A549 (cell line): Measurements from ENCODE around the gene PDHB. TPM values are rescaled to one million over a fixed set of nuclear protein-coding genes. Genes with fewer than 3 reads are reported as not detected.

Experiments
- ATAC-seq, 2 experiments: fragments of 200-7000 bp in 1 of 2; fragments of >200 bp in 1 of 2; cut with Nextera tagmentation in 1 of 2; cut with Tn5 transposase in 1 of 2; 3 replicates each; pipeline versions ENCODE4 v1.8.0 to v1.9.1; 2018 to 2020; ENCODE audit warnings: mild to moderate bottlenecking in 1 of 2, moderate library complexity in 1 of 2
- CTCF ChIA-PET: fragments of 300-600 bp; sonication (Branson Sonifier 250); formaldehyde crosslinking; extraction: SDS; loops from one replicate; lab custom pipeline; 2021; ENCODE audit warnings: antibody characterized with exemption, inconsistent platforms; lab: Yijun Ruan, JAX
- POLR2A ChIA-PET: fragments of 350-600 bp; formaldehyde crosslinking; extraction: SDS; loops from one replicate; lab custom pipeline; 2021; ENCODE audit warnings: antibody characterized with exemption, inconsistent platforms; lab: Yijun Ruan, JAX
- DNase-seq, 2 experiments: peaks; one replicate each; pipeline versions ENCODE4 v3.0.0 to v3.0.0-alpha.2; 2011 to 2016; ENCODE audit warnings: low read depth in 1 of 2, low spot score in 1 of 2
- FAIRE-seq: peaks from 2 replicates; lab custom pipeline; 2011; peaks lifted over from hg19 to GRCh38; lab: Jason Lieb, UNC
- H3K27ac ChIP-seq, 2 experiments: fragments of >200 bp; sonication (Bioruptor Twin); formaldehyde crosslinking; 3 replicates each; pipeline ENCODE4 v1.5.1; 2016 to 2017
- H3K4me1 ChIP-seq: fragments of >200 bp; sonication (Bioruptor Twin); formaldehyde crosslinking; 3 replicates; pipeline ENCODE4 v1.6.1; 2016
- H3K4me2 ChIP-seq: fragments of >200 bp; sonication (Bioruptor Twin); formaldehyde crosslinking; 3 replicates; pipeline ENCODE4 v1.6.1; 2016
- H3K4me3 ChIP-seq: fragments of >200 bp; sonication (Bioruptor Twin); formaldehyde crosslinking; 3 replicates; pipeline ENCODE4 v1.5.1; 2016
- H3K9me3 ChIP-seq: fragments of >200 bp; sonication (Bioruptor Twin); formaldehyde crosslinking; 3 replicates; pipeline ENCODE4 v1.6.1; 2016
- BHLHE40 ChIP-seq: IDR thresholded peaks from 2 replicates; pipeline ENCODE4 v1.6.1; 2012; ENCODE audit warnings: low read depth, low read length, inconsistent platforms
- CHD2 ChIP-seq: fragments of 150-350 bp; IDR thresholded peaks from 2 replicates; pipeline ENCODE4 v1.6.1; 2014; ENCODE audit warnings: low read length; ENCODE audit not compliant: partially characterized antibody
- E2F6 ChIP-seq: IDR thresholded peaks from 2 replicates; pipeline ENCODE4 v1.6.1; 2012; ENCODE audit warnings: low read depth, borderline replicate concordance
- EHF ChIP-seq: fragments of 250-450 bp; sonication (Bioruptor Pico); IDR thresholded peaks from 2 replicates; pipeline ENCODE4 v1.5.0; 2020; ENCODE audit warnings: mild to moderate bottlenecking
- ELK1 ChIP-seq: fragments of 150-350 bp; IDR thresholded peaks from 2 replicates; pipeline ENCODE4 v1.6.1; 2014; ENCODE audit warnings: low read depth, mild to moderate bottlenecking, low read length
- FOXS1 ChIP-seq: fragments of 250-450 bp; sonication (Bioruptor Pico); IDR thresholded peaks from 2 replicates; pipeline ENCODE4 v1.5.0; 2020; ENCODE audit warnings: mild to moderate bottlenecking, moderate library complexity
- HES2 ChIP-seq: fragments of >200 bp; sonication (Bioruptor Twin); formaldehyde crosslinking; IDR thresholded peaks from 2 replicates; pipeline ENCODE4 v1.6.1; 2016
- HMGXB4 ChIP-seq: fragments of 250-450 bp; sonication (Bioruptor Pico); IDR thresholded peaks from 2 replicates; pipeline ENCODE4 v1.5.0; 2021; ENCODE audit warnings: mild to moderate bottlenecking, moderate library complexity, borderline replicate concordance
- KDM5A ChIP-seq: fragments of 200-600 bp; sonication (generic); IDR thresholded peaks from 2 replicates; pipeline ENCODE4 v1.6.1; 2016; ENCODE audit warnings: antibody characterized with exemption, mild to moderate bottlenecking
- MYC ChIP-seq: IDR thresholded peaks from 2 replicates; pipeline ENCODE4 v1.6.1; 2012; ENCODE audit warnings: mild to moderate bottlenecking, inconsistent platforms, low read length, improper control_type of control experiment, borderline replicate concordance
- NPAS2 ChIP-seq: fragments of 250-450 bp; sonication (Bioruptor Pico); IDR thresholded peaks from 2 replicates; pipeline ENCODE4 v1.8.0; 2022; ENCODE audit warnings: mild to moderate bottlenecking, moderate library complexity, borderline replicate concordance
- NR3C1 ChIP-seq: fragments of >200 bp; sonication (Bioruptor Twin); formaldehyde crosslinking; IDR thresholded peaks from 3 replicates; pipeline ENCODE4 v1.6.1; 2017
- PHF8 ChIP-seq: fragments of 200-600 bp; sonication (generic); IDR thresholded peaks from 2 replicates; pipeline ENCODE4 v1.6.1; 2016; ENCODE audit warnings: low read depth, mild to moderate bottlenecking, antibody characterized with exemption, moderate library complexity, borderline replicate concordance
- POLR2AphosphoS2 ChIP-seq: conservative IDR thresholded peaks from 2 replicates; pipeline ENCODE4 v1.6.1; 2012; ENCODE audit warnings: low read length, improper control_type of control experiment, inconsistent platforms
- REST ChIP-seq: fragments of 200-600 bp; sonication (generic); IDR thresholded peaks from 2 replicates; pipeline ENCODE4 v1.6.1; 2016; ENCODE audit warnings: antibody characterized with exemption, mild to moderate bottlenecking, moderate library complexity
- RFX5 ChIP-seq: fragments of 450-650 bp; IDR thresholded peaks from 2 replicates; pipeline ENCODE4 v1.7.1; 2014; ENCODE audit warnings: antibody characterized with exemption, mild to moderate bottlenecking, moderate library complexity
- RNF2 ChIP-seq: fragments of 200-600 bp; sonication (generic); IDR thresholded peaks from 2 replicates; pipeline ENCODE4 v1.6.1; 2016; ENCODE audit warnings: low read depth, mild to moderate bottlenecking, antibody characterized with exemption, moderate library complexity, borderline replicate concordance
- SMC3 ChIP-seq: fragments of >200 bp; sonication (Bioruptor Twin); formaldehyde crosslinking; IDR thresholded peaks from 3 replicates; pipeline ENCODE4 v1.6.1; 2018; ENCODE audit warnings: inconsistent platforms
- TFCP2L1 ChIP-seq: fragments of 250-450 bp; sonication (Bioruptor Pico); IDR thresholded peaks from 2 replicates; pipeline ENCODE4 v1.5.0; 2021; ENCODE audit warnings: mild to moderate bottlenecking
- ZC3H11A ChIP-seq: fragments of 450-650 bp; IDR thresholded peaks from 2 replicates; pipeline ENCODE4 v1.6.1; 2014; ENCODE audit warnings: antibody characterized with exemption, mild to moderate bottlenecking
- WGBS: methylation state at CpG from one replicate; pipeline ENCODE4 v1.1.6; 2017; ENCODE audit errors: missing lambda C conversion rate; 5-methylcytosine and 5-hydroxymethylcytosine counted together
- polyA plus RNA-seq, 4 experiments: library from polyadenylated mRNA; depleted of rRNA in 3 of 4; stranded (reverse); fragments of >200 nt; fragmentation: RNase III in 1 of 4; extraction: RNeasy Plus Mini Kit Qiagen cat#74134 plus additional on column Dnase treatment in 1 of 4; gene quantifications; 2 replicates in 3 of 4; 3 replicates in 1 of 4; pipeline ENCODE4 v1.2.3, GENCODE V29; 2011 to 2017
- TF ChIP-seq, protein P1 (sequence below): fragments of >200 bp; sonication (Bioruptor Twin); formaldehyde crosslinking; IDR thresholded peaks from 3 replicates; pipeline ENCODE4 v1.6.1; 2016

Gene PDHB
- polyA plus RNA-seq, 2 of the 4 experiments (the other 2 are of a cell fraction) = 82.0 to 113 TPM

DNA sequence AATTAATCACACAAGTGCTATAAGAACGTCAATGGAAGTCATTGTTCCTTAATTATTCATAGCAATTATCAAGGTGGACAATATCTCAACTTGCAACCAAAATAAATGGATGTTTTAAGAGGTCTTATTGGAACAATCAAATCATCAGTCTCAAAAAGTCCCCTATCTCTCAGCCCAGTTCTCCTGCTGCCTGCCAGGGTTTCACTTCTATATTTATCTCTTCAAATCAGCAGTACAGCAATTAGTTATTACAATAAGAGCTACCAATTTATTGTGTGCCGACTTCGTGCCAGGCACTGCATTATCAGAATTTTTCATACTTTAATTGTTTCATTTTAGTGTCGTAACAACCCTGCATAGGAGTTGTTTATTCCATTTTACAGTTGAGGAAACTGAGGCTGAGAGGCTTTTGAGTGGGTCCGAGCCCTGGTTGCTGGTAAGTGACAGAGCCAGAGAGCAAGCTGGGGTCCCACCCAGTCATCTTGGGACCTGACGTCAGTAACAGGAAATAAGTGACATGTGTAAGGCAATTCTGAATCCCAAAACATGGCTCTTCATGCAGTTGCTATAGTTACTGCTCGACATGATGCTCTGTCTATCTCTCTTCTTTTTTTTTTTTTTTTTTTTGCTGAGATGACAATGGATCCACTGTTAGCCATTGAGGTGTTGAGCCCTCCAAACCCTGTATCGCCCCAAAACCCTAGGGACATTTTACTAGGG lies 49.4 kb upstream of the PDHB start:
- ChIA-PET POLR2A (no interaction called here), CTCF (interaction anchor here (0.8 to 2.1 kb wide), 5 partner anchors 8 to 176 kb away, joined by 3 to 10 read pairs (median 8); partner anchors contain the start of genes HTD2 and KCTD6)
- H3K4me2 ChIP-seq = no peak overlapping the region
- DNase-seq (no peak), FAIRE-seq (no peak), ATAC-seq (no peak)
- peaks cover 13% of the 10 kb centered on the region for H3K4me1 ChIP-seq
- 86% methylated on average over 8 of the region's 8 CpGs for WGBS
- peaks cover 10% of the 10 kb centered on the region for H3K9me3 ChIP-seq
- no peak overlapping the region for H3K4me3 ChIP-seq
- H3K27ac ChIP-seq = no peak overlapping the region
- TF ChIP-seq RNF2 = no peak
- TF ChIP-seq NR3C1 = no peak
- no peak for TF ChIP-seq MYC

DNA sequence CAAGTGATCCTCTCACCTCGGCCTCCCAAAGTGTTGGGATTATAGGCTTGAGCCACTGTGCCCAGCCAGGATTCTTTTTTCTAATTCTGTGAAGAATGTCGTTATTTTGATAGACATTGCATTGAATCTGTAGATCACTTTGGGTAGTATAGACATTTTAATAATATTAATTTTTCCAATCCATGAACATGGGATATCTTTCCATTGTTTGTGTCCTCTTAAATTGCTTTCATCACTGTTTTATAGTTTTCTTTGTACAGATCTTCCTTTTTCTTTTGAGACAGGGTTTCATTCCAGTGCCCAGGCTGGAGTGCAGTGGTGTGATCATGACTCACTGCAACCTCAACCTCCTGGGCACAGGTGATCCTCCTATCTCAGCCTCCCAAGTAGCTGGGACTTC lies 46.7 kb upstream of the PDHB start:
- Histone ChIP-seq H3K27ac (no peak overlapping the region), H3K4me3 (no peak overlapping the region), H3K4me2 (no peak overlapping the region), H3K4me1 (peaks cover 5% of the 10 kb centered on the region; the same call in 1 of the 3 replicates), H3K9me3 (peaks cover 10% of the 10 kb centered on the region)
- CTCF ChIA-PET = interaction anchor here (0.9 to 1.9 kb wide), 2 partner anchors 11 kb away, joined by 3 to 7 read pairs; partner anchors contain the start of gene KCTD6
- POLR2A ChIA-PET = no interaction called here
- whole genome bisulfite sequencing = 48% methylated on average over 2 of the region's 2 CpGs
- no peak for TF ChIP-seq CHD2
- TF ChIP-seq NR3C1 = no peak
- TF ChIP-seq HMGXB4 (CRISPR knock-in tag) = no peak
- no peak for TF ChIP-seq MYC
- TF ChIP-seq PHF8 = no peak
- TF ChIP-seq POLR2AphosphoS2 = no peak
- no peak for TF ChIP-seq KDM5A
- no peak for TF ChIP-seq ELK1
- no peak for TF ChIP-seq REST
- no peak for ATAC-seq
- DNase-seq = no peak
- FAIRE-seq = no peak

- H3K9me3 ChIP-seq = peaks cover 10% of the 10 kb centered on the region
- no peak for ATAC-seq
- no peak overlapping the region for H3K4me2 ChIP-seq
- WGBS = 90% methylated on average over 2 of the region's 2 CpGs
- POLR2A ChIA-PET = no interaction called here
- no peak overlapping the region for H3K27ac ChIP-seq
- CTCF ChIA-PET = no interaction called here
- H3K4me1 ChIP-seq = peaks cover 16% of the 10 kb centered on the region; the same call in 1 of the 3 replicates
- H3K4me3 ChIP-seq = no peak overlapping the region
- FAIRE-seq = no peak
- no peak for DNase-seq
- TF ChIP-seq RFX5 (no peak), CHD2 (no peak), NPAS2 (no peak), HES2 (no peak), SMC3 (no peak), FOXS1 (CRISPR knock-in tag) (no peak), E2F6 (no peak), ZC3H11A (no peak), TFCP2L1 (no peak), RNF2 (no peak), EHF (CRISPR knock-in tag) (no peak), BHLHE40 (no peak)
- TF ChIP-seq, protein P1, sequence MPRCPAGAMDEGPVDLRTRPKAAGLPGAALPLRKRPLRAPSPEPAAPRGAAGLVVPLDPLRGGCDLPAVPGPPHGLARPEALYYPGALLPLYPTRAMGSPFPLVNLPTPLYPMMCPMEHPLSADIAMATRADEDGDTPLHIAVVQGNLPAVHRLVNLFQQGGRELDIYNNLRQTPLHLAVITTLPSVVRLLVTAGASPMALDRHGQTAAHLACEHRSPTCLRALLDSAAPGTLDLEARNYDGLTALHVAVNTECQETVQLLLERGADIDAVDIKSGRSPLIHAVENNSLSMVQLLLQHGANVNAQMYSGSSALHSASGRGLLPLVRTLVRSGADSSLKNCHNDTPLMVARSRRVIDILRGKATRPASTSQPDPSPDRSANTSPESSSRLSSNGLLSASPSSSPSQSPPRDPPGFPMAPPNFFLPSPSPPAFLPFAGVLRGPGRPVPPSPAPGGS = no peak
These were observed 45.1 kb upstream of the PDHB start for GRCh38 chr3:58478781-58479180.
